COR-L47 (cell line): ENCODE results near the gene DESI1.
"Not testable (repeated sequence)": the region's sequence is repeated elsewhere in the genome, so short reads cannot be mapped to it uniquely, and the experiment has no call there.

Experiments used
- DNase-seq: peaks from one replicate; lab custom pipeline; 2025; lab: John Stamatoyannopoulos, UW

The DESI1 gene

GRCh38 chr22:41620589-41621098 is at the start of gene DESI1:
Gene DESI1, minus strand, starts transcription at chr22:41621043. Its CDS starts 204 bp downstream, at chr22:41620839.
- DNase-seq, result no peak

- DNase-seq, result no peak
Observed at GRCh38 chr22:41668971-41669911, 48.4 kb upstream of the DESI1 start.

- DNase-seq, result no peak
Observed at GRCh38 chr22:41664951-41665350, 44.1 kb upstream of the DESI1 start.

GRCh38 chr22:41664490-41664889 is 43.6 kb upstream of the DESI1 start:
- DNase-seq, result no peak

- not testable (repeated sequence) for DNase-seq
Observed at GRCh38 chr22:41663594-41663993, 42.8 kb upstream of the DESI1 start.

- no peak for DNase-seq
Observed at GRCh38 chr22:41661713-41662112, 40.9 kb upstream of the DESI1 start.

GRCh38 chr22:41661088-41661487 is 40.2 kb upstream of the DESI1 start:
- no peak for DNase-seq

- DNase-seq, result no peak
Observed at GRCh38 chr22:41660416-41660815, 39.6 kb upstream of the DESI1 start.

GRCh38 chr22:41659941-41660340 is 39.1 kb upstream of the DESI1 start:
- DNase-seq, result no peak

- DNase-seq, result no peak
Observed at GRCh38 chr22:41658869-41659268, 38.0 kb upstream of the DESI1 start.

- DNase-seq, result no peak
Observed at GRCh38 chr22:41657709-41658108, 36.9 kb upstream of the DESI1 start.

- no peak for DNase-seq
Observed at GRCh38 chr22:41656556-41656955, 35.7 kb upstream of the DESI1 start.

GRCh38 chr22:41654322-41654721 is 33.5 kb upstream of the DESI1 start:
- DNase-seq, result no peak

- no peak for DNase-seq
Observed at GRCh38 chr22:41650821-41651220, 30.0 kb upstream of the DESI1 start.

GRCh38 chr22:41650229-41650628 is 29.4 kb upstream of the DESI1 start:
- no peak for DNase-seq

- no peak for DNase-seq
Observed at GRCh38 chr22:41648432-41648831, 27.6 kb upstream of the DESI1 start.

GRCh38 chr22:41647771-41648170 is 26.9 kb upstream of the DESI1 start:
- no peak for DNase-seq

- DNase-seq, result no peak
Observed at GRCh38 chr22:41642331-41643110, 21.7 kb upstream of the DESI1 start.

GRCh38 chr22:41641854-41642253 is 21.0 kb upstream of the DESI1 start:
- DNase-seq, result no peak

- no peak for DNase-seq
Observed at GRCh38 chr22:41638748-41639147, 17.9 kb upstream of the DESI1 start.

GRCh38 chr22:41638124-41638523 is 17.3 kb upstream of the DESI1 start:
- no peak for DNase-seq

GRCh38 chr22:41637623-41638022 is 16.8 kb upstream of the DESI1 start:
- DNase-seq, result not testable (repeated sequence)

GRCh38 chr22:41636467-41636866 is 15.6 kb upstream of the DESI1 start:
- DNase-seq, result no peak
